Fibroblast of lung (primary cell): Measurements from ENCODE around the gene GNPTG. TPM values are rescaled to one million over a fixed set of nuclear protein-coding genes. Genes with fewer than 3 reads are reported as not detected.

ENCODE experiments used
- DNase-seq, 2 donors: peaks; one replicate each; pipeline versions ENCODE4 v3.0.0 to v3.0.0-alpha.2; 2010; ENCODE audit warnings: low read depth in 2 of 2
- H2AFZ ChIP-seq: 2 replicates; pipeline ENCODE4 v1.5.1; 2012; ENCODE audit warnings: low read length, control low read depth, inconsistent platforms
- H3K27ac ChIP-seq: 2 replicates; pipeline ENCODE4 v1.5.1; 2011; ENCODE audit warnings: low read length, control low read depth; ENCODE audit not compliant: insufficient read depth
- H3K27me3 ChIP-seq: 2 replicates; pipeline ENCODE4 v1.5.1; 2011; ENCODE audit warnings: mild to moderate bottlenecking, low read length; ENCODE audit not compliant: control insufficient read depth, insufficient read depth
- H3K36me3 ChIP-seq: 2 replicates; pipeline ENCODE4 v1.5.1; 2011; ENCODE audit warnings: low read length; ENCODE audit not compliant: control insufficient read depth, insufficient read depth
- H3K4me1 ChIP-seq: 2 replicates; pipeline ENCODE4 v1.5.1; 2011; ENCODE audit warnings: low read length; ENCODE audit not compliant: control insufficient read depth, insufficient read depth; ENCODE audit errors: extremely low read depth
- H3K4me2 ChIP-seq: 2 replicates; pipeline ENCODE4 v1.5.1; 2011; ENCODE audit warnings: low read length, control low read depth; ENCODE audit not compliant: insufficient read depth; ENCODE audit errors: extremely low read depth
- H3K4me3 ChIP-seq, 4 experiments: fragments of 200-600 bp in 1 of 4; sonication (generic) in 1 of 4; replicated peaks in 1 of 4; 2 replicates each; pipeline ENCODE4 v1.5.1; 2011 to 2016; ENCODE audit warnings: low read length in 4 of 4, low read depth in 3 of 4, mild to moderate bottlenecking in 3 of 4, control low read depth in 2 of 4, inconsistent platforms in 1 of 4, mixed read lengths in 1 of 4; ENCODE audit not compliant: insufficient read depth in 1 of 4; ENCODE audit errors: control extremely low read depth in 1 of 4
- H3K79me2 ChIP-seq: 2 replicates; pipeline ENCODE4 v1.5.1; 2012; ENCODE audit warnings: mild to moderate bottlenecking, low read length, inconsistent platforms; ENCODE audit not compliant: control insufficient read depth, insufficient read depth
- H3K9ac ChIP-seq: 2 replicates; pipeline ENCODE4 v1.5.1; 2011; ENCODE audit warnings: mild to moderate bottlenecking, low read length, control low read depth; ENCODE audit not compliant: insufficient read depth
- H3K9me3 ChIP-seq: 2 replicates; pipeline ENCODE4 v1.5.1; 2012; ENCODE audit warnings: low read depth, low read length; ENCODE audit not compliant: control insufficient read depth, insufficient read depth
- H4K20me1 ChIP-seq: 2 replicates; pipeline ENCODE4 v1.5.1; 2011; ENCODE audit warnings: low read length; ENCODE audit not compliant: control insufficient read depth, insufficient read depth; ENCODE audit errors: extremely low read depth
- CTCF ChIP-seq, 2 donors: IDR thresholded peaks in 1 of 2; conservative IDR thresholded peaks in 1 of 2; 1 replicate in 1 of 2; 2 replicates in 1 of 2; pipeline ENCODE4 v1.5.1; 2011 to 2012; ENCODE audit warnings: low read length in 2 of 2, control low read depth in 1 of 2, inconsistent platforms in 1 of 2, low read depth in 1 of 2, mild to moderate bottlenecking in 1 of 2
- EZH2 ChIP-seq: IDR thresholded peaks from 2 replicates; pipeline ENCODE4 v1.5.1; 2012; ENCODE audit warnings: low read length, control low read depth, mild to moderate bottlenecking; ENCODE audit errors: missing control alignments
- polyA plus RNA-seq, 2 donors: library from polyadenylated mRNA; depleted of rRNA in 1 of 2; stranded (reverse) in 1 of 2; unstranded in 1 of 2; fragments of >200 nt; gene quantifications; 2 replicates each; pipeline ENCODE4 v1.2.1, GENCODE V29; 2011 to 2012; ENCODE audit warnings: missing spikeins in 1 of 2
- total RNA-seq: library from RNA; depleted of rRNA; stranded (reverse); fragments of >200 nt; gene quantifications from 2 replicates; pipeline ENCODE4 v1.2.1, GENCODE V29; 2014

GNPTG gene
- total and polyA plus RNA-seq, 2 donors (not counting 1 experiment from before 2014, with no cell fraction given), result 40.8 to 43.2 TPM

- peak within 1 kb of the TSS in 1 of 4 experiments; percentile 30 for H3K4me3 ChIP-seq
- no peak within 1 kb of the TSS for H2AFZ ChIP-seq
- H3K4me1 ChIP-seq, result peaks cover 7% of the 10 kb centered on the region
- TF ChIP-seq CTCF (conservative IDR thresholded peaks at IDR 0.05 in 1 of 2, IDR thresholded peaks at IDR 0.05 in 1 of 2; ENCODE audit: low read depth in 1 of 2, low read length in 2 of 2), result no peak
- peak; percentile 35 for TF ChIP-seq EZH2
- DNase-seq, result no peak
- H3K9ac ChIP-seq, result no peak within 1 kb of the TSS
- H3K4me2 ChIP-seq, result peak within 1 kb of the TSS; percentile 25
- H4K20me1 ChIP-seq, result no peaks in the 10 kb centered on the region
- no peaks in the 10 kb centered on the region for H3K79me2 ChIP-seq
- no peaks in the 10 kb centered on the region for H3K36me3 ChIP-seq
- no peaks in the 10 kb centered on the region for H3K9me3 ChIP-seq
- no peak within 1 kb of the TSS for H3K27ac ChIP-seq
- H3K27me3 ChIP-seq, result peaks cover 36% of the 10 kb centered on the region
Observed at GRCh38 chr16:1333149-1333812, 18.4 kb upstream of the GNPTG start, which contains the start of gene BAIAP3. Gene BAIAP3 (plus strand): TSS chr16:1333645. CDS start chr16:1338550, 4,905 bp downstream.

GRCh38 chr16:1333854-1334700 lies 17.7 kb upstream of the GNPTG start:
- Histone ChIP-seq H4K20me1 (no peaks in the 10 kb centered on the region), H3K27ac (no peak overlapping the region), H2AFZ (no peak overlapping the region), H3K4me2 (peak overlapping the region; percentile 25), H3K79me2 (no peaks in the 10 kb centered on the region), H3K9me3 (no peaks in the 10 kb centered on the region), H3K36me3 (no peaks in the 10 kb centered on the region), H3K9ac (no peak overlapping the region), H3K4me3 (no peak overlapping the region), H3K27me3 (peaks cover 36% of the 10 kb centered on the region), H3K4me1 (peaks cover 7% of the 10 kb centered on the region)
- no peak for DNase-seq
- TF ChIP-seq EZH2 (no peak), CTCF (conservative IDR thresholded peaks at IDR 0.05 in 1 of 2, IDR thresholded peaks at IDR 0.05 in 1 of 2; ENCODE audit: low read depth in 1 of 2, low read length in 2 of 2) (no peak)

GRCh38 chr16:1334739-1335138 lies 17.0 kb upstream of the GNPTG start:
- Histone ChIP-seq H3K27me3 (peaks cover 36% of the 10 kb centered on the region), H4K20me1 (no peaks in the 10 kb centered on the region)

More at GRCh38 chr16:1334739-1335138, 17.0 kb upstream of the GNPTG start:
- no peaks in the 10 kb centered on the region for H3K9me3 ChIP-seq
- H3K36me3 ChIP-seq, result no peaks in the 10 kb centered on the region
- H2AFZ ChIP-seq, result no peak overlapping the region
- H3K9ac ChIP-seq, result no peak overlapping the region
- TF ChIP-seq CTCF (conservative IDR thresholded peaks at IDR 0.05 in 1 of 2, IDR thresholded peaks at IDR 0.05 in 1 of 2; ENCODE audit: low read depth in 1 of 2, low read length in 2 of 2), result no peak
- peak; percentile 31 for TF ChIP-seq EZH2
- H3K4me3 ChIP-seq, result no peak overlapping the region
- H3K4me2 ChIP-seq, result no peak overlapping the region
- H3K27ac ChIP-seq, result no peak overlapping the region
- no peaks in the 10 kb centered on the region for H3K79me2 ChIP-seq
- peaks cover 7% of the 10 kb centered on the region for H3K4me1 ChIP-seq
- DNase-seq, result no peak
